H9 (cell line): ENCODE data around the gene THRB. TPM values are rescaled to one million over a fixed set of nuclear protein-coding genes. Genes with fewer than 3 reads are reported as not detected.

Experiments used
- DNase-seq: peaks from one replicate; pipeline ENCODE4 v3.0.0-alpha.2; 2017
- H2AFZ ChIP-seq: one replicate; pipeline ENCODE4 v1.6.1; 2013; ENCODE audit warnings: mild to moderate bottlenecking, low read length, control low read depth, moderate library complexity
- H2AK5ac ChIP-seq: 2 replicates; pipeline ENCODE4 v1.6.1; 2013; ENCODE audit warnings: low read length, control low read depth, mixed read lengths; ENCODE audit not compliant: insufficient read length
- H2BK120ac ChIP-seq: one replicate; pipeline ENCODE4 v1.6.1; 2013; ENCODE audit warnings: low read depth, mild to moderate bottlenecking, low read length, control low read depth, inconsistent platforms; ENCODE audit not compliant: poor library complexity, severe bottlenecking
- H2BK12ac ChIP-seq: 2 replicates; pipeline ENCODE4 v1.6.1; 2013; ENCODE audit warnings: low read length, control low read depth, mixed read lengths, low read depth; ENCODE audit not compliant: insufficient read length
- H2BK15ac ChIP-seq: 2 replicates; pipeline ENCODE4 v1.6.1; 2013; ENCODE audit warnings: low read depth, low read length, control low read depth
- H2BK20ac ChIP-seq: one replicate; pipeline ENCODE4 v1.6.1; 2013; ENCODE audit warnings: low read depth, mild to moderate bottlenecking, low read length, control low read depth, inconsistent platforms; ENCODE audit not compliant: poor library complexity, severe bottlenecking
- H2BK5ac ChIP-seq: 2 replicates; pipeline ENCODE4 v1.6.1; 2013; ENCODE audit warnings: low read length, control low read depth, mixed read lengths; ENCODE audit not compliant: insufficient read length
- H3K14ac ChIP-seq: 2 replicates; pipeline ENCODE4 v1.6.1; 2013; ENCODE audit warnings: low read length, control low read depth; ENCODE audit not compliant: insufficient read depth
- H3K18ac ChIP-seq: 2 replicates; pipeline ENCODE4 v1.6.1; 2013; ENCODE audit warnings: low read depth, mild to moderate bottlenecking, mixed read lengths, low read length, control low read depth; ENCODE audit not compliant: insufficient read length
- H3K23ac ChIP-seq: 2 replicates; pipeline ENCODE4 v1.6.1; 2013; ENCODE audit warnings: low read length, control low read depth, mixed read lengths, low read depth; ENCODE audit not compliant: insufficient read length
- H3K23me2 ChIP-seq: 2 replicates; pipeline ENCODE4 v1.6.1; 2013; ENCODE audit warnings: low read depth, mild to moderate bottlenecking, mixed read lengths, low read length, control low read depth; ENCODE audit not compliant: insufficient read length, poor library complexity, severe bottlenecking
- H3K27ac ChIP-seq: 2 replicates; pipeline ENCODE4 v1.5.1; 2013; ENCODE audit warnings: low read length, control low read depth, mixed read lengths, low read depth; ENCODE audit not compliant: insufficient read length
- H3K27me3 ChIP-seq: 2 replicates; pipeline ENCODE4 v1.6.1; 2013; ENCODE audit warnings: low read length, control low read depth, inconsistent platforms; ENCODE audit not compliant: insufficient read depth
- H3K4ac ChIP-seq: 2 replicates; pipeline ENCODE4 v1.6.1; 2013; ENCODE audit warnings: low read depth, mild to moderate bottlenecking, control low read depth, inconsistent platforms, low read length, moderate library complexity
- H3K4me1 ChIP-seq: 2 replicates; pipeline ENCODE4 v1.6.1; 2013; ENCODE audit warnings: low read length, control low read depth, inconsistent platforms; ENCODE audit not compliant: insufficient read depth
- H3K4me2 ChIP-seq: 2 replicates; pipeline ENCODE4 v1.6.1; 2013; ENCODE audit warnings: low read length, control low read depth, mixed read lengths; ENCODE audit not compliant: insufficient read length, insufficient read depth
- H3K56ac ChIP-seq: 2 replicates; pipeline ENCODE4 v1.6.1; 2013; ENCODE audit warnings: low read depth, mild to moderate bottlenecking, mixed read lengths, low read length, control low read depth; ENCODE audit not compliant: insufficient read length
- H3K79me1 ChIP-seq: 2 replicates; pipeline ENCODE4 v1.6.1; 2013; ENCODE audit warnings: low read depth, mild to moderate bottlenecking, moderate library complexity, low read length, control low read depth, inconsistent platforms; ENCODE audit not compliant: insufficient read depth, poor library complexity, severe bottlenecking
- H3K79me2 ChIP-seq: 2 replicates; pipeline ENCODE4 v1.6.1; 2013; ENCODE audit warnings: low read length, control low read depth, inconsistent platforms; ENCODE audit not compliant: insufficient read depth
- H3K9ac ChIP-seq: 2 replicates; pipeline ENCODE4 v1.6.1; 2013; ENCODE audit warnings: low read length, control low read depth, mixed read lengths; ENCODE audit not compliant: insufficient read length; ENCODE audit errors: extremely low read depth
- H3K9me3 ChIP-seq: one replicate; pipeline ENCODE4 v1.6.1; 2013; ENCODE audit warnings: low read depth, low read length, inconsistent platforms; ENCODE audit not compliant: control insufficient read depth
- H3T11ph ChIP-seq: one replicate; pipeline ENCODE4 v1.6.1; 2013; ENCODE audit warnings: mild to moderate bottlenecking, low read length, control low read depth, inconsistent platforms
- H4K20me1 ChIP-seq: one replicate; pipeline ENCODE4 v1.6.1; 2013; ENCODE audit not compliant: control insufficient read depth, insufficient read length, insufficient read depth
- H4K5ac ChIP-seq: 2 replicates; pipeline ENCODE4 v1.6.1; 2013; ENCODE audit warnings: low read depth, mild to moderate bottlenecking, mixed read lengths, low read length, control low read depth; ENCODE audit not compliant: insufficient read length
- H4K8ac ChIP-seq: replicated peaks from 2 replicates; pipeline ENCODE4 v1.6.1; 2013; ENCODE audit warnings: low read length, control low read depth, mixed read lengths, low read depth; ENCODE audit not compliant: insufficient read length
- H4K91ac ChIP-seq: 2 replicates; pipeline ENCODE4 v1.6.1; 2013; ENCODE audit warnings: low read depth, mild to moderate bottlenecking, moderate library complexity, mixed read lengths, low read length, control low read depth; ENCODE audit not compliant: insufficient read length
- H3K27ac Mint-ChIP-seq, 3 experiments: 2 replicates in 2 of 3; 3 replicates in 1 of 3; pipeline ENCODE4 v1.8.0; 2020 to 2021; ENCODE audit warnings: mixed read lengths in 3 of 3, mild to moderate bottlenecking in 1 of 3, moderate library complexity in 1 of 3
- H3K27me3 Mint-ChIP-seq: 2 replicates; pipeline ENCODE4 v1.8.0; 2021; ENCODE audit warnings: low read depth, mild to moderate bottlenecking, moderate library complexity, mixed read lengths
- H3K36me3 Mint-ChIP-seq, 3 experiments: 2 replicates in 2 of 3; 3 replicates in 1 of 3; pipeline ENCODE4 v1.8.0; 2020 to 2021; ENCODE audit warnings: low read depth in 3 of 3, mixed read lengths in 3 of 3; ENCODE audit not compliant: insufficient read depth in 1 of 3
- H3K4me1 Mint-ChIP-seq, 2 experiments: 2 replicates each; pipeline ENCODE4 v1.8.0; 2020; ENCODE audit warnings: mixed read lengths in 2 of 2
- H3K4me3 Mint-ChIP-seq, 2 experiments: 2 replicates in 1 of 2; 3 replicates in 1 of 2; pipeline ENCODE4 v1.8.0; 2020 to 2021; ENCODE audit warnings: mild to moderate bottlenecking in 2 of 2, mixed read lengths in 2 of 2, moderate library complexity in 1 of 2
- H3K9me3 Mint-ChIP-seq, 2 experiments: 2 replicates in 1 of 2; 3 replicates in 1 of 2; pipeline ENCODE4 v1.8.0; 2020; ENCODE audit warnings: mild to moderate bottlenecking in 2 of 2, mixed read lengths in 2 of 2, moderate library complexity in 1 of 2
- CTCF ChIP-seq: fragments of 200-600 bp; sonication (generic); conservative IDR thresholded peaks from 3 replicates; pipeline ENCODE4 v1.8.0; 2021; ENCODE audit warnings: antibody characterized with exemption, mild to moderate bottlenecking
- WGBS: extraction: QIAGEN DNeasy Blood & Tissue Kit; methylation state at CpG from one replicate; pipeline ENCODE4 v1.1.7; 2013; ENCODE audit warnings: missing lambda C conversion rate, low lambda C conversion rate, mixed read lengths; ENCODE audit not compliant: insufficient read length; ENCODE audit errors: extremely low coverage; 5-methylcytosine and 5-hydroxymethylcytosine counted together
- total RNA-seq: library from RNA; stranded (reverse); gene quantifications from 2 replicates; pipeline ENCODE4 v1.2.1, GENCODE V29; 2021

The THRB gene
- total RNA-seq, 1 experiment from 2014 or later: 8.6 TPM

GRCh38 chr3:24272875-24273274 lies 221.8 kb downstream of the THRB start:
- H3K4me2 ChIP-seq: no peak overlapping the region
- H2BK120ac ChIP-seq: no peak overlapping the region
- no peaks in the 10 kb centered on the region for H3K79me2 ChIP-seq
- no peaks in the 10 kb centered on the region for H3K79me1 ChIP-seq
- TF ChIP-seq CTCF: no peak
- H3T11ph ChIP-seq: no peak overlapping the region
- Mint-ChIP-seq H3K27ac (no peak overlapping the region), H3K4me3 (no peak overlapping the region), H3K4me1 (no peaks in the 10 kb centered on the region), H3K27me3 (no peaks in the 10 kb centered on the region), H3K9me3 (no peaks in the 10 kb centered on the region), H3K36me3 (no peaks in the 10 kb centered on the region)
- H3K18ac ChIP-seq: no peak overlapping the region
- no peak overlapping the region for H4K5ac ChIP-seq
- H3K56ac ChIP-seq: no peak overlapping the region
- no peak overlapping the region for H3K9ac ChIP-seq
- no peaks in the 10 kb centered on the region for H3K23me2 ChIP-seq
- H3K4ac ChIP-seq: no peak overlapping the region
- H2BK5ac ChIP-seq: no peak overlapping the region
- H3K23ac ChIP-seq: no peak overlapping the region
- H3K9me3 ChIP-seq: no peaks in the 10 kb centered on the region
- no peak overlapping the region for H4K8ac ChIP-seq
- H3K27me3 ChIP-seq: no peaks in the 10 kb centered on the region
- H4K20me1 ChIP-seq: no peaks in the 10 kb centered on the region
- no peak for DNase-seq
- no peak overlapping the region for H2BK12ac ChIP-seq
- no peak overlapping the region for H2AFZ ChIP-seq
- no peak overlapping the region for H2AK5ac ChIP-seq
- no peak overlapping the region for H3K27ac ChIP-seq
- H3K14ac ChIP-seq: no peak overlapping the region
- no peak overlapping the region for H2BK20ac ChIP-seq
- no peak overlapping the region for H4K91ac ChIP-seq
- no peak overlapping the region for H2BK15ac ChIP-seq
- WGBS: no CpG with 5 or more reads among the region's 2 CpGs
- H3K4me1 ChIP-seq: no peaks in the 10 kb centered on the region
